Keratinocyte (primary cell): ENCODE measurements around the gene CECR2. TPM values are rescaled to one million over a fixed set of nuclear protein-coding genes. Genes with fewer than 3 reads are reported as not detected.

ENCODE experiments used
- DNase-seq: peaks from one replicate; pipeline ENCODE4 v3.0.0-alpha.2; 2011; ENCODE audit warnings: low read depth, missing footprints, low spot score
- FAIRE-seq: peaks from 2 replicates; lab custom pipeline; 2011; peaks lifted over from hg19 to GRCh38; lab: Jason Lieb, UNC
- H2AFZ ChIP-seq: 2 replicates; pipeline ENCODE4 v1.6.0; 2012; ENCODE audit warnings: low read length, control low read depth, inconsistent platforms; ENCODE audit not compliant: control insufficient read depth
- H3K27ac ChIP-seq: 2 replicates; pipeline ENCODE4 v1.5.1; 2011; ENCODE audit warnings: low read length; ENCODE audit not compliant: control insufficient read depth, insufficient read depth
- H3K27me3 ChIP-seq: 3 replicates; pipeline ENCODE4 v1.6.0; 2011; ENCODE audit warnings: low read length; ENCODE audit not compliant: control insufficient read depth, insufficient read depth; ENCODE audit errors: extremely low read depth
- H3K36me3 ChIP-seq, 2 experiments: 2 replicates in 1 of 2; 3 replicates in 1 of 2; pipeline ENCODE4 v1.5.1; 2011; ENCODE audit warnings: low read length in 2 of 2, mild to moderate bottlenecking in 1 of 2; ENCODE audit not compliant: control insufficient read depth in 2 of 2, insufficient read depth in 2 of 2; ENCODE audit errors: extremely low read depth in 1 of 2
- H3K4me1 ChIP-seq: 3 replicates; pipeline ENCODE4 v1.5.1; 2011; ENCODE audit warnings: low read length; ENCODE audit not compliant: control insufficient read depth, insufficient read depth; ENCODE audit errors: extremely low read depth
- H3K4me2 ChIP-seq: 3 replicates; pipeline ENCODE4 v1.6.0; 2011; ENCODE audit warnings: low read depth, low read length; ENCODE audit not compliant: control insufficient read depth, insufficient read depth; ENCODE audit errors: extremely low read depth
- H3K4me3 ChIP-seq, 3 experiments: fragments of 200-600 bp in 1 of 3; sonication (generic) in 1 of 3; 2 replicates in 2 of 3; 3 replicates in 1 of 3; pipeline ENCODE4 v1.5.1; 2011 to 2016; ENCODE audit warnings: low read length in 3 of 3, mild to moderate bottlenecking in 3 of 3, control low read depth in 2 of 3, inconsistent platforms in 1 of 3, low read depth in 1 of 3, mixed read lengths in 1 of 3, mixed run types in 1 of 3, moderate library complexity in 1 of 3; ENCODE audit not compliant: control insufficient read depth in 2 of 3, insufficient read depth in 2 of 3; ENCODE audit errors: extremely low read depth in 1 of 3
- H3K79me2 ChIP-seq: 2 replicates; pipeline ENCODE4 v1.6.0; 2012; ENCODE audit warnings: low read length; ENCODE audit not compliant: control insufficient read depth, insufficient read depth
- H3K9ac ChIP-seq: 3 replicates; pipeline ENCODE4 v1.6.0; 2011; ENCODE audit warnings: low read length; ENCODE audit not compliant: control insufficient read depth, insufficient read depth; ENCODE audit errors: extremely low read depth
- H3K9me1 ChIP-seq: 3 replicates; pipeline ENCODE4 v1.6.0; 2011; ENCODE audit warnings: low read length; ENCODE audit not compliant: control insufficient read depth, insufficient read depth; ENCODE audit errors: extremely low read depth
- H3K9me3 ChIP-seq: 2 replicates; pipeline ENCODE4 v1.5.1; 2012; ENCODE audit warnings: low read depth, low read length; ENCODE audit not compliant: control insufficient read depth
- H4K20me1 ChIP-seq: 3 replicates; pipeline ENCODE4 v1.6.0; 2011; ENCODE audit warnings: low read length; ENCODE audit not compliant: control insufficient read depth, insufficient read depth; ENCODE audit errors: extremely low read depth
- CTCF ChIP-seq, 3 experiments: IDR thresholded peaks in 1 of 3; conservative IDR thresholded peaks in 1 of 3; optimal IDR thresholded peaks in 1 of 3; 2 replicates in 2 of 3; 3 replicates in 1 of 3; pipeline versions ENCODE3 to v1.5.1; 2011; ENCODE audit warnings: low read length in 3 of 3, mild to moderate bottlenecking in 3 of 3, moderate library complexity in 2 of 3, control low read depth in 1 of 3, inconsistent platforms in 1 of 3; ENCODE audit not compliant: insufficient read depth in 2 of 3; ENCODE audit errors: extremely low read depth in 1 of 3
- EZH2 ChIP-seq: IDR thresholded peaks from one replicate; pipeline ENCODE4 v1.6.1; 2012; ENCODE audit warnings: inconsistent platforms, mild to moderate bottlenecking, low read length, moderate library complexity
- dilution Hi-C: fragments of 300-500 bp; cut with MboI; formaldehyde crosslinking; loops from one replicate; pipeline ENCODE4 v1.7.0; 2020; ENCODE audit warnings: low sequenced_read_pairs; ENCODE audit not compliant: extremely low pct_ligation_motif_present
- polyA plus RNA-seq, 5 experiments: library from polyadenylated mRNA; depleted of rRNA in 3 of 5; stranded (reverse) in 3 of 5; stranded (forward) in 1 of 5; unstranded in 1 of 5; fragments of >200 nt; gene quantifications; 1 replicate in 1 of 5; 2 replicates in 3 of 5; 3 replicates in 1 of 5; pipeline versions ENCODE4 v1.2.1 to v1.2.3, GENCODE V29; 2011 to 2012; ENCODE audit warnings: missing spikeins in 2 of 5, low read depth in 1 of 5, low replicate concordance in 1 of 5

Gene CECR2
- polyA plus RNA-seq, 1 donor (not counting 4 experiments of a cell fraction or from before 2014, with no cell fraction given), result not detected

DNA sequence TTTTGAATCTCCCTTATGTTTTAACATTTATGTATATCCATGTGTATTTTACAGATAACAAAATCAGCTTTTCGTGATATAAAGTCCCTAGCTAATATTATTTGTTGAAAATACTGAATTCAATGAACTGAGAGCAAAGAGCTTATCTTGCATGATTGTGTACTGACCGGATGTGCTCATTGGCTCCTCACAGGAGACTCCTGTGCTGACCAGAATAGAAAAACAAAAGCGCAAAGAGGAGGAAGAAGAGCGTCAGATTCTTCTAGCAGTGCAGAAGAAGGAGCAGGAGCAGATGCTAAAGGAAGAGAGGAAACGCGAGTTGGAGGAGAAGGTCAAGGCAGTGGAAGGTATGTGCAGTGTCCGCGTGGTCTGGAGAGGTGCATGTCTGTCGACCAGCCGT, 154.7 kb downstream of the CECR2 start:
- Histone ChIP-seq H3K4me1 (peaks cover 9% of the 10 kb centered on the region), H3K79me2 (no peaks in the 10 kb centered on the region), H3K9me3 (no peaks in the 10 kb centered on the region), H3K27me3 (no peaks in the 10 kb centered on the region), H3K27ac (no peak overlapping the region), H3K36me3 (no peaks in the 10 kb centered on the region), H3K4me2 (no peak overlapping the region), H3K4me3 (no peak overlapping the region), H2AFZ (no peak overlapping the region), H4K20me1 (no peaks in the 10 kb centered on the region), H3K9ac (no peak overlapping the region), H3K9me1 (no peaks in the 10 kb centered on the region)
- FAIRE-seq (no peak), DNase-seq (no peak)
- TF ChIP-seq CTCF (optimal IDR thresholded peaks at IDR 0.05 in 1 of 3, IDR thresholded peaks at IDR 0.05 in 1 of 3, conservative IDR thresholded peaks at IDR 0.05 in 1 of 3; ENCODE audit: extremely low read depth in 1 of 3, insufficient read depth in 2 of 3, low read length in 3 of 3) (no peak), EZH2 (no peak)
- dilution Hi-C loops, result no loop called here

- no peaks in the 10 kb centered on the region for H3K4me1 ChIP-seq
- H3K9ac ChIP-seq, result no peak overlapping the region
- no peaks in the 10 kb centered on the region for H3K9me3 ChIP-seq
- dilution Hi-C loops, result no loop called here
- no peak overlapping the region for H3K4me3 ChIP-seq
- TF ChIP-seq CTCF (optimal IDR thresholded peaks at IDR 0.05 in 1 of 3, IDR thresholded peaks at IDR 0.05 in 1 of 3, conservative IDR thresholded peaks at IDR 0.05 in 1 of 3; ENCODE audit: extremely low read depth in 1 of 3, insufficient read depth in 2 of 3, low read length in 3 of 3), result no peak
- TF ChIP-seq EZH2, result no peak
- no peaks in the 10 kb centered on the region for H3K79me2 ChIP-seq
- FAIRE-seq, result no peak
- no peak overlapping the region for H2AFZ ChIP-seq
- no peaks in the 10 kb centered on the region for H3K36me3 ChIP-seq
- H3K9me1 ChIP-seq, result no peaks in the 10 kb centered on the region
- no peak overlapping the region for H3K4me2 ChIP-seq
- H3K27me3 ChIP-seq, result peaks cover 4% of the 10 kb centered on the region
- H3K27ac ChIP-seq, result no peak overlapping the region
- DNase-seq, result no peak
- H4K20me1 ChIP-seq, result no peaks in the 10 kb centered on the region
These were observed 167.0 kb downstream of the CECR2 start for GRCh38 chr22:17536269-17536668.
